Duodenal mucosa (tissue), 2 donors: ENCODE results near the gene TMPRSS6.
A peak's percentile ranks its signal among the peaks of the same experiment; 100 is the strongest.

ENCODE experiments used
- H3K27ac ChIP-seq: one replicate; pipeline ENCODE4 v1.7.0; 2013; ENCODE audit warnings: low read depth, low read length
- H3K27me3 ChIP-seq, 2 donors: one replicate each; pipeline ENCODE4 v1.7.0; 2013; ENCODE audit warnings: low read length in 2 of 2, control low read depth in 1 of 2; ENCODE audit not compliant: insufficient read depth in 2 of 2, control insufficient read depth in 1 of 2
- H3K36me3 ChIP-seq, 2 donors: one replicate each; pipeline ENCODE4 v1.7.0; 2013; ENCODE audit warnings: low read length in 2 of 2, control low read depth in 1 of 2; ENCODE audit not compliant: insufficient read depth in 2 of 2, control insufficient read depth in 1 of 2
- H3K4me1 ChIP-seq, 2 donors: one replicate each; pipeline ENCODE4 v1.7.0; 2013; ENCODE audit warnings: low read length in 2 of 2, control low read depth in 1 of 2; ENCODE audit not compliant: insufficient read depth in 2 of 2, control insufficient read depth in 1 of 2
- H3K4me3 ChIP-seq, 2 donors: one replicate each; pipeline ENCODE4 v1.7.0; 2013; ENCODE audit warnings: low read length in 2 of 2, low read depth in 1 of 2
- H3K9ac ChIP-seq, 2 donors: one replicate each; pipeline ENCODE4 v1.7.0; 2013; ENCODE audit warnings: low read length in 2 of 2, low read depth in 1 of 2
- H3K9me3 ChIP-seq, 2 donors: one replicate each; pipeline ENCODE4 v1.7.0; 2013; ENCODE audit warnings: low read length in 2 of 2, control low read depth in 1 of 2; ENCODE audit not compliant: control insufficient read depth in 1 of 2

TMPRSS6 gene

GRCh38 chr22:37101311-37102066 lies 8.0 kb downstream of the TMPRSS6 start:
- Histone ChIP-seq H3K4me1 (peaks cover 17% of the 10 kb centered on the region in 2 donors), H3K27ac (no peak overlapping the region), H3K4me3 (no peak overlapping the region), H3K9me3 (no peaks in the 10 kb centered on the region), H3K27me3 (peaks cover 0 to 7% of the 10 kb centered on the region in 2 donors), H3K9ac (no peak overlapping the region), H3K36me3 (no peaks in the 10 kb centered on the region)

GRCh38 chr22:37100589-37101127 lies 8.9 kb downstream of the TMPRSS6 start:
- Histone ChIP-seq H3K9ac (peak overlapping the region in 1 of 2 donors; percentile 32), H3K36me3 (no peaks in the 10 kb centered on the region), H3K4me1 (peaks cover 17% of the 10 kb centered on the region in 2 donors), H3K4me3 (peak overlapping the region in 1 of 2 donors; percentile 32), H3K27ac (no peak overlapping the region), H3K9me3 (no peaks in the 10 kb centered on the region), H3K27me3 (peaks cover 4 to 8% of the 10 kb centered on the region in 2 donors)

- Histone ChIP-seq H3K9ac (no peak overlapping the region), H3K4me3 (no peak overlapping the region), H3K27me3 (peaks cover 4 to 9% of the 10 kb centered on the region in 2 donors), H3K4me1 (peaks cover 17% of the 10 kb centered on the region in 2 donors), H3K27ac (no peak overlapping the region), H3K36me3 (no peaks in the 10 kb centered on the region), H3K9me3 (no peaks in the 10 kb centered on the region)
Observed at GRCh38 chr22:37098976-37099591, 10.4 kb downstream of the TMPRSS6 start.

- H3K9me3 ChIP-seq, result no peaks in the 10 kb centered on the region
- H3K36me3 ChIP-seq, result no peaks in the 10 kb centered on the region
- H3K4me1 ChIP-seq, result peaks cover 17% of the 10 kb centered on the region in 2 donors
- H3K9ac ChIP-seq, result no peak overlapping the region
- no peak overlapping the region for H3K4me3 ChIP-seq
- H3K27me3 ChIP-seq, result peaks cover 4 to 9% of the 10 kb centered on the region in 2 donors
- H3K27ac ChIP-seq, result no peak overlapping the region
Observed at GRCh38 chr22:37097346-37097745, 12.2 kb downstream of the TMPRSS6 start.

- Histone ChIP-seq H3K27ac (no peak overlapping the region), H3K27me3 (peaks cover 4 to 9% of the 10 kb centered on the region in 2 donors), H3K4me3 (no peak overlapping the region), H3K36me3 (no peaks in the 10 kb centered on the region), H3K4me1 (peaks cover 1 to 5% of the 10 kb centered on the region in 2 donors), H3K9ac (no peak overlapping the region), H3K9me3 (no peaks in the 10 kb centered on the region)
Observed at GRCh38 chr22:37095113-37095512, 14.4 kb downstream of the TMPRSS6 start.

- Histone ChIP-seq H3K4me3 (no peak overlapping the region), H3K36me3 (no peaks in the 10 kb centered on the region), H3K4me1 (peaks cover under 1 to 2% of the 10 kb centered on the region in 2 donors), H3K9ac (no peak overlapping the region), H3K9me3 (no peaks in the 10 kb centered on the region), H3K27me3 (peaks cover 4 to 9% of the 10 kb centered on the region in 2 donors), H3K27ac (no peak overlapping the region)
Observed at GRCh38 chr22:37094239-37094638, 15.3 kb downstream of the TMPRSS6 start.

- Histone ChIP-seq H3K27me3 (peaks cover 4% of the 10 kb centered on the region in 2 donors), H3K36me3 (no peaks in the 10 kb centered on the region), H3K4me1 (peaks cover 5 to 8% of the 10 kb centered on the region in 2 donors), H3K4me3 (no peak overlapping the region), H3K9me3 (no peaks in the 10 kb centered on the region), H3K27ac (no peak overlapping the region), H3K9ac (no peak overlapping the region)
Observed at GRCh38 chr22:37092997-37093396, 16.5 kb downstream of the TMPRSS6 start.

- Histone ChIP-seq H3K4me1 (peaks cover 5 to 8% of the 10 kb centered on the region in 2 donors), H3K9ac (no peak overlapping the region), H3K27me3 (peaks cover 4% of the 10 kb centered on the region in 2 donors), H3K9me3 (no peaks in the 10 kb centered on the region), H3K27ac (no peak overlapping the region), H3K4me3 (no peak overlapping the region), H3K36me3 (no peaks in the 10 kb centered on the region)
Observed at GRCh38 chr22:37091994-37092393, 17.5 kb downstream of the TMPRSS6 start.

- Histone ChIP-seq H3K9me3 (no peaks in the 10 kb centered on the region), H3K4me3 (no peak overlapping the region), H3K9ac (no peak overlapping the region), H3K4me1 (peaks cover 5 to 8% of the 10 kb centered on the region in 2 donors), H3K27me3 (peaks cover under 1 to 2% of the 10 kb centered on the region in 2 donors), H3K27ac (no peak overlapping the region), H3K36me3 (no peaks in the 10 kb centered on the region)
Observed at GRCh38 chr22:37090920-37091695, 18.4 kb downstream of the TMPRSS6 start.
